Fibroblast of mammary gland (primary cell): Measurements from ENCODE around the gene GPR84.

ENCODE experiments used
- DNase-seq: peaks from one replicate; pipeline ENCODE4 v3.0.0-alpha.2; 2010; ENCODE audit warnings: low read depth
- H3K4me3 ChIP-seq: 2 replicates; pipeline ENCODE4 v1.5.1; 2011; ENCODE audit warnings: low read depth, mild to moderate bottlenecking, low read length, moderate library complexity; ENCODE audit not compliant: control insufficient read depth
- TF ChIP-seq, protein P1 (sequence below): conservative IDR thresholded peaks from 2 replicates; pipeline ENCODE4 v1.5.1; 2011; ENCODE audit warnings: low read depth, low read length, inconsistent platforms; ENCODE audit not compliant: control insufficient read depth, insufficient read depth

Gene GPR84

DNA sequence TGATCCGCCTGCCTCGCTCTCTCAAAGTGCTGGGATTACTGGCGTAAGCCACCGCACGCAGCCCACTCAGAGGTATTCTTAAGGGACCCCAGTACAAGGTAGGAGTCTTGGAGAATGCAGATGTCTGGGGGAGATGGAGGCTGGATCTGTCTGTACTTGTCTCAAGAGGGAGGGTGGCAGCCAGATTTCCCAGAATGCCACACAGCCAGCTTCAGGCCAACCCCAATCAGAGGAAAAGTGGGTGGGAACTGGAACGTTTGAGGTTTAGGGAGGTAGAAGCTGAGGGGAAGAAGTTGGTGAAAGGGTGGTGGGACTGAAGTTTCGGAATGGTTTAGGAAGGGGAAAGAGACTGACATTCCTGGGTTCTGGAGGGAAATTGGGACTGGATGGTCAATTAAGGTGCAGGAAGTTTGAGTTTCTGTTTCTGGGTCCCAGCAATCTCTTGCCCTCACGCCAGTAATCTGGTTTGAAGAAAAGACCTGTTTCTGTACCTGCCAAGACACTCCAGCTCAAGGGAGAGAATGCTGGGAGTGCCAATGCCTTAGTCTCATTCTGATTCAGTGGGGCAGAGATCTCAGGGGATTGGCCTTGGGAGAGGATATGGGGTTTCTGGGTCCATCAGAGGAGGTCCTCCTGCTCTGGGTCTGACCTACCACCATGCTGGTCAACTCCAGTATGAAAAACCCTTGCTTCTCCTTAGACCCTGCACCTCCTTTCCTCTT is 28.4 kb upstream of the GPR84 start:
- no peak for DNase-seq
- H3K4me3 ChIP-seq: no peak overlapping the region
- TF ChIP-seq, protein P1, sequence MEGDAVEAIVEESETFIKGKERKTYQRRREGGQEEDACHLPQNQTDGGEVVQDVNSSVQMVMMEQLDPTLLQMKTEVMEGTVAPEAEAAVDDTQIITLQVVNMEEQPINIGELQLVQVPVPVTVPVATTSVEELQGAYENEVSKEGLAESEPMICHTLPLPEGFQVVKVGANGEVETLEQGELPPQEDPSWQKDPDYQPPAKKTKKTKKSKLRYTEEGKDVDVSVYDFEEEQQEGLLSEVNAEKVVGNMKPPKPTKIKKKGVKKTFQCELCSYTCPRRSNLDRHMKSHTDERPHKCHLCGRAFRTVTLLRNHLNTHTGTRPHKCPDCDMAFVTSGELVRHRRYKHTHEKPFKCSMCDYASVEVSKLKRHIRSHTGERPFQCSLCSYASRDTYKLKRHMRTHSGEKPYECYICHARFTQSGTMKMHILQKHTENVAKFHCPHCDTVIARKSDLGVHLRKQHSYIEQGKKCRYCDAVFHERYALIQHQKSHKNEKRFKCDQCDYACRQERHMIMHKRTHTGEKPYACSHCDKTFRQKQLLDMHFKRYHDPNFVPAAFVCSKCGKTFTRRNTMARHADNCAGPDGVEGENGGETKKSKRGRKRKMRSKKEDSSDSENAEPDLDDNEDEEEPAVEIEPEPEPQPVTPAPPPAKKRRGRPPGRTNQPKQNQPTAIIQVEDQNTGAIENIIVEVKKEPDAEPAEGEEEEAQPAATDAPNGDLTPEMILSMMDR: no peak

DNA sequence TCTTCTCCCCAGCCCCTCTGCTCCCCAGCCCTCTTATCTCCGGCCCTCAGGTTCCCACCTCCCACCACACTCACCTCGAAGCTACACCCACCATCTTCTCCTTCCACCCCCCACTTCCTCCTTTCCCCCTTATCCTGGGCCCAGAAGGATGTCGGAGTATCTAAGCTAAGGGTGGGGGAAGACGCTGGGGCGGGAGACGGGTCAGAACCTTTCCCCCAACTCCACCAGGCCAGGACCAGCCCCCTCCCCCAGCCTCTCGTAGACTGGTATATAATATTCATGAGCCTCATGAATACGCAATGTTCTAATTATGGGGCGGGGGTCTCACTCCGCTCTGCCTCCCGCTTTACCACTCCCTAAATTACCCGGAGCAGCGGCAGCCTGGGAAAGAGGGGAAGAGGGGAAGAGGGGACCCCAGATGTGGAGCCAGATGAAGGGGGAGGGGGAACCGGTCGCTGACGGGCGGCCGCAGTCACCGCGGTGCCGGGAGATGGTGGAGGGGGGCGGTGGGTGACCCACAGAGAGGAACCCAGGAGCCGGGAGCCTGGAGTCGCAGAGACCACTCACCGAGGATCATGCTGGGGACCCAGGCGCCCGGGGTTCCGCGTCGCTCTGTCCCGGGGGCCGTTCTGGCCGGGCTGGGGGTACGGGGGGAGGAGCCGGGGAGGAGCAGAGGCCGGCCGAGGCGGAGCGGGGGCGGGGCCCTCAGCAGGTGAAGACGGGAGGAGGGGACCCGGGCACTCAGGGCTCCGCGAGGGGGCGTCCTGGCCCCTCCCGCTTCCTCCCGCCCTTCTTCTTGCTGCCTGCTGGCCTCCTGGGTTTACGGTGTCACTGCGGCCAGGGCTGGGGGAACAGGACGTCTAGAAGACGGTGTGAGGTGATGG is 26.6 kb upstream of the GPR84 start:
- DNase-seq: no peak
- TF ChIP-seq, protein P1: no peak
- no peak overlapping the region for H3K4me3 ChIP-seq

DNA sequence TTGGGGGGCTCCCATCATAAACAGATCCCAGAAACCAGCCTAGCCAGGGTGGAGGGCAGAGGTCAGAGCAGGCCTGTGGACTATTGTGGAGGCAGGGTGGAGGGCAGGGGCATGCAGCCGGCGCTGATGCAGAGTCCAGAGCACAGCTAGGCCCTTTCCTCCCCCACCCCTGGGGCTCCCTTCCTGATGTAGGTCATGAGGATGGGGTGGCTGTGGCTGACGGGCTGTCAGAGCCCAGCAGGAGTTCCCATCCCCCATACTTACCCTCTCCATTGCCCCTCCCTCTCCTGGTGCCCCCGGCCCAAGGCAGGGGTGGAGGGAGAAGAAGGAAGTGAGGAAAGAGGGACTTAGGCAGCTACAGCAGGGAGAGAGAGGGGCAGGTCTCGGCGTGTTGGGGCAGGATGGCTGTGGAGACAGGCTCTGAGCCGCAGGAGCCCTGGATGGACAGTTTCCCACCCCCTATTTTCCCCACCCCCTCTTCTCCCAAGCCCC is 25.9 kb upstream of the GPR84 start:
- TF ChIP-seq, protein P1: no peak
- H3K4me3 ChIP-seq: no peak overlapping the region
- no peak for DNase-seq

DNA sequence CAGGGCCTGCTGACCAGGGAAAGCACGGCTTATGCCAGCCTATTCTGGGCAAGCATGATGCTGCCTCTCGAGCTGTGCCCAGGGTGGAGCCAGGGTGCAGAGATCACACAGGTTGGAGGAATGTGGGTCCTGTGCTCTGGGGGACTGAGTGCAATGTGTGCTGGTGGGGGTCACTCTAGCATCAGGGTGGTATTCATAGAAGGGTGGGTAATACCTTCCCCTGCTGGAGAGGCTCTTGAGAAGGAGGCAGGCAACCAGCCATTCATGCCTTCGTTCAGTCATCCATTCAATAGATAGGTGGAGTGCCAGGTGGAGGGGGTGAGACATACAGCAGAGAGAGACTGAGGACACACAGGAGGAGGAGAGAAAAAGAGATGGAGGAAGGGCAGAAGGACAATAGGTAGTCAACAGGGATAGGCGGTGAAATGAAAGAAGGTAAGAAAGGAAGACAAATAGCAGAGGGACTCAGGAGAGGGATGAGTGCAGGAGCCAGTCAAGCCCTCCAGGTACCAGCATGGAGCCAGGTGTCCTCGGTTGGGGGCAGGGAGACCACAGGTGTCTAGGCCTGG is 25.4 kb upstream of the GPR84 start:
- TF ChIP-seq, protein P1: no peak
- no peak overlapping the region for H3K4me3 ChIP-seq
- DNase-seq: no peak

DNA sequence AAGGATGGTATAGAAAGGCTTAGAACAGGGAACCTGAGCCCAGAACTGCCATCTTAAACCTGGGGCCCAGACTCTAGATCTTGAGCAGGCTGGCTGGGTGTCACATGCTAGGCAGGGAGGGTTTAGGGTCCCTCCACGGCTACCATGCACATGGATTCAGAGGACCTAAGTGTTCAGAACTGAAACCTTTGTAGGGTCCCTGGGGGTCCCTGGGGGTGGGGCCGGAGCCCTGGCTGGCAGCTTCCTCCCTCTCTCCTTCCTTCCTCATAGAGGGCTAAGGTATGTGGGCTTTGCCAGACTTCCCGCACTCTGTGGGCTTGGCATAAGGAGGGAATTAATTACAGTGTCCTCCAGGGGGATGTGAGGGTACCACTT is 24.8 kb upstream of the GPR84 start:
- no peak overlapping the region for H3K4me3 ChIP-seq
- TF ChIP-seq, protein P1: no peak
- DNase-seq: no peak

DNA sequence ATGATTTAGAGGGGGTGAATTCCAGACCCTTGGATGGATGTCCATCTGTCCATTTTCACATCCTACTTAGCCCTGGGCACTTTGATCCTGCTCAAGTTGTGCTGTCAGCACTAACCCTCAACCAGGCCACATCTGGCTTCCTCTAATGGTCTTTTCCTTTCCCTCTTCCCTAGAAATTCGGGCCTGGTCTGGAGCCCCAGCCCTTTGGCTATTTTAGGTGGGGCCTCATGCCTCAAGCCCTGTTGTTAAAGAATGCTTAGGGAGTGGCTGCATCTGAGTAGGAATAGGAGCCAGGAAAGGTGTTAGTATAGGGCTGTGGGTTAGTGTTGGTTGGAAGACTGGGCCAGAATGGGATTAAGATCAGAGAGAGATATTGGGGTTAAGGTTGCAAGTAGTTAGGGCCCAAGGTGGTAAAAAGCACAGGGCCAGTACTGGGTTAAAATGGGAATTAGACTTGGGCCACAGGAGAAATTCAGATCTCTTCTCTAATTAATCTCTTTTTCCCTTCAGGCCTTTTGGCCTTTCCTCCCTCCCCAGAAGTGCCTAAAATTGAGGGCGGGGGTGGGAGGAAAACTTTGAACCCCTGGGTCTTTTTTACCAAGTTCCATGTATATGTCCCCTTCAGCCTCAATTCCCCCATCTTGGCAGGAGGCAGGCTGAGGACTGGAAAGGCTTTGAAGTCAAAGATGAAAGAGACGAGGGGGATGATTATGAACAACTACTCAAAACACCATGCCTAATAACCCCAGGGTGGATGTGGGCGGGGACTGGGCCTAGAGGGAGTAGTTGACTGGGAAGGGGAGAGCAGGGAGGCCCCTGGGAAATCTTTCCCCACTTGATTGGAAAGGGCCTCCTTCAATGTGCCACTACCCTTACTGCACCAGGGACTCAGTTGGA is 24.2 kb upstream of the GPR84 start:
- TF ChIP-seq, protein P1: no peak
- DNase-seq: no peak
- H3K4me3 ChIP-seq: no peak overlapping the region
